NOMO-1 treated with DMSO at 0.1 percent for 48 hours (cell line): ENCODE measurements around the gene HSPA8.
A peak's percentile ranks its signal among the peaks of the same experiment; 100 is the strongest.

Experiments
- DNase-seq: peaks from one replicate; lab custom pipeline; 2025; ENCODE audit not compliant: unreplicated experiment; lab: John Stamatoyannopoulos, UW

HSPA8 gene

GRCh38 chr11:123051146-123051545 is 10.8 kb downstream of the HSPA8 start:
- no peak for DNase-seq

GRCh38 chr11:123047947-123048293 is 14.0 kb downstream of the HSPA8 start:
- DNase-seq = no peak

GRCh38 chr11:123047266-123047946 is 14.5 kb downstream of the HSPA8 start:
- no peak for DNase-seq

DNA sequence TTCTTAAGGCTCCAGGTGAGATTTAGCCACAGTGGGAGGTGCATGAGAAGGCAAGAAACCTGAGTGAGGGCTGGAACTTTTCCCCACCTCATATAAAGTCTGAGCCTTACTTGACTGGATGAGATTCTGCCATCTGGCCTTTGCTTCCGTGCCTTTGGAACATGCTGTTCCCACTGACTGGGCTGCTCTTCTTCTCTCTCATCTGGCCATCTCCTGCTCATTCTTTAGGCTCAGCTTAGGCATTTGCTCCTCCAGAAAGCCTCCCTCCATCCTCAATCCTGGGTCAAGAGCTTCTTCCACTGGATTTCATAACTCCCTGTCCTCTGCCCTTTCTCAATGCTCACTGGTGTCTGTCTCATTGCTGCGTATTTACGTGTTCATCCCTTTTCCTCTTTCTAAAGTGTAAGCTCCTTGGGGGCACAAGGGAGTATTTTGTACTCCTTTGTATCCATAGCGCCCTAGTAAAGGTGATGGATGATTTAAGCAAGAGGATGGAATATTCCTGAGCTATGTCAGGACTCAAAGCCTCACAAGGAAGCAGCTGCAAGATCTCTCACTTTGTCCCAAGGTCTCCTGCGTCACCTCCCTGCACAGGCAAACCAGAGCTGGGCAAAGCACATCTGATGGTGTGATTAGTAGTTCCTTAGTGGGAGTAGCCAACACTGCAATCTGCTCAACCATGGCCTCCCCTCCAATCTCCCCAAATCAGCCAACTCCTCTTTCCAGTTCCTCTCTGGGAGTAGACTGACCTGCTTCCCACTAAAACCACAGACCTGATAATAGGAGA is 15.3 kb downstream of the HSPA8 start:
- no peak for DNase-seq

- no peak for DNase-seq
Observed at GRCh38 chr11:123045101-123045500, 16.8 kb downstream of the HSPA8 start.

DNA sequence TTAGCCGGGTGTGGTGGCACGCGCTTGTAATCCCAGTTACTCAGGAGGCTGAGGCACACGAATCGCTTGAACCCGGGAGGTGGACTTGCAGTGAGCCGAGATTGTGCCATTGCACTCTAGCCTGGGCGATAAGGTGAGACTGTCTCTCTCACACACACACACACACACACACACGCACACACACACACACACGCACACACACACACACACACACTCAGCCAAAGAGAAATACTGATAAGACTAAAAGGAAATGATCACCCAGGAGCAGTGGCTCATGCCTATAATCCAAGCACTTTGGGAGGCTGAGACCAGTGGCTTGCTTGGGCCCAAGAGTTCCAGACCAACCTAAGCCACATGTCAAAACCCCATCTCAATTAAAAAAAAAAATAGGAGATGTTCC is 20.8 kb downstream of the HSPA8 start:
- DNase-seq = no peak

- DNase-seq = no peak
Observed at GRCh38 chr11:123040111-123040432, 21.9 kb downstream of the HSPA8 start.

GRCh38 chr11:123035831-123036230 is 26.1 kb downstream of the HSPA8 start:
- peak; percentile 13 for DNase-seq

GRCh38 chr11:123034597-123034996 is 27.3 kb downstream of the HSPA8 start:
- peak; percentile 77 for DNase-seq

GRCh38 chr11:123033895-123034294 is 28.0 kb downstream of the HSPA8 start:
- no peak for DNase-seq

- no peak for DNase-seq
Observed at GRCh38 chr11:123030517-123030916, 31.4 kb downstream of the HSPA8 start.

- peak; percentile 79 for DNase-seq
Observed at GRCh38 chr11:123020968-123021367, 41.0 kb downstream of the HSPA8 start.

- no peak for DNase-seq
Observed at GRCh38 chr11:123018702-123019101, 43.2 kb downstream of the HSPA8 start.

- no peak for DNase-seq
Observed at GRCh38 chr11:123011510-123011909, 50.4 kb downstream of the HSPA8 start.
